Measurements from ENCODE around the gene RAPGEF5. TPM values are rescaled to one million over a fixed set of nuclear protein-coding genes. Genes with fewer than 3 reads are reported as not detected.

RAPGEF5 gene
- total RNA-seq, 1 experiment from 2014 or later = 15.6 TPM

GRCh38 chr7:22214000-22214399 is 143.0 kb downstream of the RAPGEF5 start:
- ATAC-seq = no peak
- RAD21 ChIA-PET (ENCODE audit: low non-redundant PET in 1 of 2, low total read pairs in 2 of 2, uncharacterized antibody in 2 of 2, unreplicated experiment in 2 of 2) = no interaction called here
- peaks cover 15 to 39% of the 10 kb centered on the region in 2 experiments for H3K4me1 ChIP-seq (ENCODE audit: control insufficient read depth in 1 of 2, insufficient read depth in 2 of 2, low read length in 2 of 2)
- no peak overlapping the region for H3K9ac ChIP-seq (ENCODE audit: low read length)
- POLR2A ChIA-PET = no interaction called here
- TF ChIP-seq JUND (IDR thresholded peaks at IDR 0.05) (no peak), CTCF (IDR thresholded peaks at IDR 0.05 in 2 of 3, conservative IDR thresholded peaks at IDR 0.05 in 1 of 3; ENCODE audit: borderline replicate concordance in 1 of 3, insufficient read depth in 1 of 3, low read depth in 2 of 3, low read length in 2 of 3) (no peak), SP1 (IDR thresholded peaks at IDR 0.05; ENCODE audit: low read depth) (no peak), YY1 (IDR thresholded peaks at IDR 0.05; ENCODE audit: extremely low read depth, insufficient replicate concordance, low read depth, low read length) (no peak), CBX3 (IDR thresholded peaks at IDR 0.05; ENCODE audit: low read depth) (no peak), ELF1 (IDR thresholded peaks at IDR 0.05; ENCODE audit: borderline replicate concordance, low read depth) (no peak), ATF3 (IDR thresholded peaks at IDR 0.05) (no peak), FOSL1 (IDR thresholded peaks at IDR 0.05; ENCODE audit: low read depth) (no peak), POLR2A (IDR thresholded peaks at IDR 0.05; ENCODE audit: borderline replicate concordance, extremely low read depth, insufficient read depth, insufficient read length) (no peak), EZH2 (IDR thresholded peaks at IDR 0.05) (no peak), SIN3A (IDR thresholded peaks at IDR 0.05; ENCODE audit: low read depth) (no peak), ZNF274 (IDR thresholded peaks at IDR 0.05; ENCODE audit: low read depth, low read length) (no peak), TCF7L2 (IDR thresholded peaks at IDR 0.05; ENCODE audit: borderline replicate concordance, extremely low read depth, insufficient read depth, insufficient read length) (no peak), ZBTB33 (IDR thresholded peaks at IDR 0.05; ENCODE audit: extremely low read depth, insufficient replicate concordance, low read length) (no peak)
- no peaks in the 10 kb centered on the region for H3K9me3 ChIP-seq (ENCODE audit: control insufficient read depth in 1 of 2, insufficient read depth in 1 of 2, low read depth in 1 of 2, low read length in 2 of 2)
- no peak overlapping the region for H3K4me3 ChIP-seq (replicated peaks in 1 of 2; ENCODE audit: low read depth in 1 of 2, low read length in 2 of 2)
- H3K4me2 ChIP-seq (ENCODE audit: low read length) = no peak overlapping the region
- intact Hi-C loops (cut with micrococcal nuclease) = no loop called here
- CTCF ChIA-PET = no interaction called here
- no peak overlapping the region for H3K27ac ChIP-seq (ENCODE audit: low read depth, low read length)
- no peaks in the 10 kb centered on the region for H3K79me2 ChIP-seq (ENCODE audit: insufficient read depth, low read length)
- no peaks in the 10 kb centered on the region for H4K20me1 ChIP-seq (ENCODE audit: insufficient read depth)
- H2AFZ ChIP-seq (ENCODE audit: low read depth, low read length, poor library complexity, severe bottlenecking) = no peak overlapping the region
- no peaks in the 10 kb centered on the region for H3K9me2 ChIP-seq (ENCODE audit: insufficient read depth)
- no peak for DNase-seq (ENCODE audit: low read depth, low spot score)
- BruUV-seq (replicated peaks) = no TSS peak
- H3K27me3 ChIP-seq (ENCODE audit: insufficient read depth, low read length) = no peaks in the 10 kb centered on the region
- H3K36me3 ChIP-seq (ENCODE audit: control insufficient read depth in 1 of 2, insufficient read depth in 2 of 2, low read length in 2 of 2) = no peaks in the 10 kb centered on the region
